HAP-1 (cell line): Measurements from ENCODE around the gene TCF4.
A peak's percentile ranks its signal among the peaks of the same experiment; 100 is the strongest.

Source experiments
- DNase-seq, 2 experiments: peaks; one replicate each; pipeline ENCODE4 v3.0.0-alpha.2; 2016 to 2020; ENCODE audit warnings: low spot score in 2 of 2
- H3K27me3 ChIP-seq: fragments of 250-450 bp; sonication (Bioruptor Pico); 2 replicates; pipeline ENCODE4 v1.5.1; 2020; ENCODE audit warnings: low read depth, mild to moderate bottlenecking, moderate library complexity
- H3K36me3 ChIP-seq: fragments of 250-450 bp; sonication (Bioruptor Pico); replicated peaks from 2 replicates; pipeline ENCODE4 v1.5.1; 2020; ENCODE audit warnings: mild to moderate bottlenecking
- H3K4me1 ChIP-seq: fragments of 250-450 bp; sonication (Bioruptor Pico); 2 replicates; pipeline ENCODE4 v1.5.1; 2020; ENCODE audit warnings: mild to moderate bottlenecking
- H3K4me3 ChIP-seq: fragments of 250-450 bp; sonication (Bioruptor Pico); 2 replicates; pipeline ENCODE4 v1.5.1; 2020; ENCODE audit warnings: mild to moderate bottlenecking, moderate library complexity
- H3K9me3 ChIP-seq: fragments of 250-450 bp; sonication (Bioruptor Pico); 2 replicates; pipeline ENCODE4 v1.5.1; 2020; ENCODE audit warnings: mild to moderate bottlenecking, moderate library complexity
- in situ Hi-C: fragments of 300-500 bp; cut with MboI; formaldehyde crosslinking; loops from 3 replicates; pipeline ENCODE4 v1.14.3; 2020; ENCODE audit warnings: low sequenced_read_pairs, inconsistent platforms, mixed read lengths

The TCF4 gene

GRCh38 chr18:55268151-55268601, 319.8 kb downstream of the TCF4 start:
- in situ Hi-C loops: no loop called here
- DNase-seq: no peak
- no peaks in the 10 kb centered on the region for H3K9me3 ChIP-seq
- no peaks in the 10 kb centered on the region for H3K4me1 ChIP-seq
- H3K27me3 ChIP-seq: no peaks in the 10 kb centered on the region
- H3K4me3 ChIP-seq: no peak overlapping the region
- no peaks in the 10 kb centered on the region for H3K36me3 ChIP-seq

GRCh38 chr18:55266981-55267380, 321.0 kb downstream of the TCF4 start:
- Histone ChIP-seq H3K9me3 (no peaks in the 10 kb centered on the region), H3K4me3 (no peak overlapping the region), H3K36me3 (no peaks in the 10 kb centered on the region), H3K4me1 (peaks cover 7% of the 10 kb centered on the region), H3K27me3 (no peaks in the 10 kb centered on the region)
- DNase-seq: no peak
- in situ Hi-C loops: no loop called here

- in situ Hi-C loops: no loop called here
- Histone ChIP-seq H3K27me3 (no peaks in the 10 kb centered on the region), H3K36me3 (no peaks in the 10 kb centered on the region), H3K4me1 (peaks cover 9% of the 10 kb centered on the region), H3K9me3 (no peaks in the 10 kb centered on the region), H3K4me3 (no peak overlapping the region)
- no peak for DNase-seq
These were observed 322.0 kb downstream of the TCF4 start for GRCh38 chr18:55265984-55266383.

GRCh38 chr18:55265130-55265675, 322.8 kb downstream of the TCF4 start:
- H3K9me3 ChIP-seq: no peaks in the 10 kb centered on the region
- H3K4me3 ChIP-seq: no peak overlapping the region
- DNase-seq: no peak
- H3K4me1 ChIP-seq: peaks cover 9% of the 10 kb centered on the region
- H3K27me3 ChIP-seq: no peaks in the 10 kb centered on the region
- in situ Hi-C loops: no loop called here
- no peaks in the 10 kb centered on the region for H3K36me3 ChIP-seq

GRCh38 chr18:55264108-55264507, 323.9 kb downstream of the TCF4 start:
- Histone ChIP-seq H3K36me3 (0 out of 2 replicates have a peak, but pooled peaks cover 3% of the 10 kb centered on the region), H3K9me3 (no peaks in the 10 kb centered on the region), H3K27me3 (no peaks in the 10 kb centered on the region), H3K4me1 (peaks cover 9% of the 10 kb centered on the region), H3K4me3 (no peak overlapping the region)
- no peak for DNase-seq
- in situ Hi-C loops: no loop called here

- H3K9me3 ChIP-seq: no peaks in the 10 kb centered on the region
- no peak overlapping the region for H3K4me3 ChIP-seq
- H3K27me3 ChIP-seq: no peaks in the 10 kb centered on the region
- peak in 1 of 2 experiments; percentile 53 for DNase-seq
- in situ Hi-C loops: no loop called here
- peaks cover 9% of the 10 kb centered on the region for H3K4me1 ChIP-seq
- H3K36me3 ChIP-seq: 0 out of 2 replicates have a peak, but pooled peaks cover 3% of the 10 kb centered on the region
These were observed 325.9 kb downstream of the TCF4 start for GRCh38 chr18:55262021-55262560.

- no peak overlapping the region for H3K4me3 ChIP-seq
- no peak for DNase-seq
- in situ Hi-C loops: no loop called here
These were observed 326.7 kb downstream of the TCF4 start for GRCh38 chr18:55261253-55261652.

GRCh38 chr18:55258088-55258487, 329.9 kb downstream of the TCF4 start:
- H3K36me3 ChIP-seq: peaks cover 3% of the 10 kb centered on the region; the same call in 1 of the 2 replicates
- H3K4me1 ChIP-seq: peaks cover 9% of the 10 kb centered on the region
- no peaks in the 10 kb centered on the region for H3K27me3 ChIP-seq
- in situ Hi-C loops: no loop called here
- H3K9me3 ChIP-seq: no peaks in the 10 kb centered on the region
- H3K4me3 ChIP-seq: no peak overlapping the region
- no peak for DNase-seq

More at GRCh38 chr18:55261253-55261652, 326.7 kb downstream of the TCF4 start:
- Histone ChIP-seq H3K27me3 (no peaks in the 10 kb centered on the region), H3K36me3 (0 out of 2 replicates have a peak, but pooled peaks cover 3% of the 10 kb centered on the region), H3K9me3 (no peaks in the 10 kb centered on the region), H3K4me1 (peaks cover 9% of the 10 kb centered on the region)

GRCh38 chr18:55256929-55257289, 331.1 kb downstream of the TCF4 start:
- H3K4me1 ChIP-seq: peaks cover 2% of the 10 kb centered on the region
- DNase-seq: no peak
- no peaks in the 10 kb centered on the region for H3K27me3 ChIP-seq
- H3K36me3 ChIP-seq: peaks cover 3% of the 10 kb centered on the region; the same call in 1 of the 2 replicates
- H3K4me3 ChIP-seq: no peak overlapping the region
- in situ Hi-C loops: no loop called here
- H3K9me3 ChIP-seq: no peaks in the 10 kb centered on the region

- no peaks in the 10 kb centered on the region for H3K27me3 ChIP-seq
- H3K36me3 ChIP-seq: peaks cover 3% of the 10 kb centered on the region; the same call in 1 of the 2 replicates
- DNase-seq: no peak
- in situ Hi-C loops: no loop called here
- H3K4me1 ChIP-seq: no peaks in the 10 kb centered on the region
- H3K4me3 ChIP-seq: no peak overlapping the region
- no peaks in the 10 kb centered on the region for H3K9me3 ChIP-seq
These were observed 331.6 kb downstream of the TCF4 start for GRCh38 chr18:55256226-55256928.

- Histone ChIP-seq H3K4me1 (no peaks in the 10 kb centered on the region), H3K9me3 (no peaks in the 10 kb centered on the region), H3K36me3 (no peaks in the 10 kb centered on the region; the same call in 1 of the 2 replicates), H3K27me3 (no peaks in the 10 kb centered on the region), H3K4me3 (no peak overlapping the region)
- in situ Hi-C loops: no loop called here
- no peak for DNase-seq
These were observed 334.2 kb downstream of the TCF4 start for GRCh38 chr18:55253814-55254213.

GRCh38 chr18:55252901-55253300, 335.1 kb downstream of the TCF4 start:
- Histone ChIP-seq H3K4me3 (no peak overlapping the region), H3K9me3 (no peaks in the 10 kb centered on the region), H3K4me1 (no peaks in the 10 kb centered on the region), H3K27me3 (no peaks in the 10 kb centered on the region), H3K36me3 (no peaks in the 10 kb centered on the region; the same call in 1 of the 2 replicates)
- in situ Hi-C loops: no loop called here
- no peak for DNase-seq

- DNase-seq: no peak
- Histone ChIP-seq H3K27me3 (no peaks in the 10 kb centered on the region), H3K9me3 (no peaks in the 10 kb centered on the region), H3K4me1 (no peaks in the 10 kb centered on the region), H3K36me3 (no peaks in the 10 kb centered on the region; the same call in 1 of the 2 replicates), H3K4me3 (no peak overlapping the region)
- in situ Hi-C loops: no loop called here
These were observed 335.8 kb downstream of the TCF4 start for GRCh38 chr18:55252053-55252675.
